OCI-LY7 (cell line): ENCODE results near the gene HCFC1. TPM values are rescaled to one million over a fixed set of nuclear protein-coding genes. Genes with fewer than 3 reads are reported as not detected.

Source experiments
- BruUV-seq: library from RNA; stranded (reverse); fragments of 400-500 nt; replicated peaks from 2 replicates; lab custom pipeline; 2021; lab: Mats Ljungman, UMichigan
- CTCF ChIA-PET: fragments of 300-600 bp; sonication (Branson Sonifier 250); formaldehyde crosslinking; loops from one replicate; lab custom pipeline; 2022; ENCODE audit warnings: antibody characterized with exemption; ENCODE audit not compliant: unreplicated experiment; lab: Charles Lee
- POLR2A ChIA-PET: fragments of 300-600 bp; sonication (Branson Sonifier 250); formaldehyde crosslinking; loops from one replicate; lab custom pipeline; 2022; ENCODE audit warnings: antibody characterized with exemption; lab: Charles Lee
- DNase-seq: peaks from one replicate; pipeline ENCODE4 v3.0.0-alpha.2; 2015; ENCODE audit warnings: low spot score
- H2AFZ ChIP-seq: fragments of 200-600 bp; sonication (generic), shearing (Covaris generic); 2 replicates; pipeline ENCODE4 v1.6.1; 2014; ENCODE audit warnings: mild to moderate bottlenecking, antibody characterized with exemption, low read length, moderate library complexity
- H3K27ac ChIP-seq: fragments of 200-600 bp; sonication (generic); 2 replicates; pipeline ENCODE4 v1.5.1; 2014; ENCODE audit warnings: mixed run types, low read depth, mild to moderate bottlenecking, moderate library complexity, low read length, inconsistent platforms; ENCODE audit not compliant: poor library complexity, severe bottlenecking
- H3K36me3 ChIP-seq: fragments of 200-600 bp; sonication (generic); 2 replicates; pipeline ENCODE4 v1.6.1; 2014; ENCODE audit warnings: mild to moderate bottlenecking, antibody characterized with exemption, low read length, moderate library complexity, mixed read lengths; ENCODE audit not compliant: insufficient read depth
- H3K4me1 ChIP-seq: fragments of 200-600 bp; sonication (generic); 2 replicates; pipeline ENCODE4 v1.5.1; 2014; ENCODE audit warnings: mild to moderate bottlenecking, low read length; ENCODE audit not compliant: insufficient read depth, poor library complexity, severe bottlenecking
- H3K4me2 ChIP-seq: fragments of 200-600 bp; sonication (generic); 2 replicates; pipeline ENCODE4 v1.6.1; 2014; ENCODE audit warnings: mild to moderate bottlenecking, low read length
- H3K4me3 ChIP-seq: fragments of 200-600 bp; sonication (generic); 2 replicates; pipeline ENCODE4 v1.5.1; 2014; ENCODE audit warnings: mild to moderate bottlenecking, low read depth, low read length; ENCODE audit not compliant: poor library complexity, severe bottlenecking
- H3K79me2 ChIP-seq: fragments of 200-600 bp; sonication (generic); 2 replicates; pipeline ENCODE4 v1.6.1; 2016; ENCODE audit warnings: low read depth, mild to moderate bottlenecking, low read length, moderate library complexity, mixed read lengths; ENCODE audit not compliant: insufficient read depth
- H3K9me2 ChIP-seq: fragments of 200-600 bp; sonication (generic); 2 replicates; pipeline ENCODE4 v1.6.1; 2016; ENCODE audit warnings: mild to moderate bottlenecking, low read length, mixed read lengths; ENCODE audit not compliant: insufficient read depth
- H3K9me3 ChIP-seq: fragments of 200-600 bp; sonication (generic); 2 replicates; pipeline ENCODE4 v1.6.1; 2014; ENCODE audit warnings: mild to moderate bottlenecking, mixed run types, low read length, mixed read lengths
- H4K20me1 ChIP-seq: fragments of 200-600 bp; sonication (generic); 2 replicates; pipeline ENCODE4 v1.6.1; 2014; ENCODE audit warnings: mild to moderate bottlenecking, antibody characterized with exemption, low read length, moderate library complexity, mixed read lengths; ENCODE audit not compliant: insufficient read depth
- CTCF ChIP-seq: fragments of 200-600 bp; sonication (generic); conservative IDR thresholded peaks from 2 replicates; pipeline ENCODE4 v1.5.1; 2014; ENCODE audit warnings: mild to moderate bottlenecking, antibody characterized with exemption, low read length, moderate library complexity, mixed read lengths
- EZH2phosphoT487 ChIP-seq: fragments of 200-600 bp; sonication (generic); IDR thresholded peaks from 2 replicates; pipeline ENCODE4 v1.6.1; 2018; ENCODE audit warnings: low read depth, borderline replicate concordance, mild to moderate bottlenecking, mixed run types, antibody characterized with exemption, low read length, moderate library complexity, mixed read lengths
- intact Hi-C: fragments of 100-400 bp; cut with micrococcal nuclease; formaldehyde crosslinking; loops from one replicate; pipeline ENCODE4 v1.10.0; 2022; ENCODE audit not compliant: unreplicated experiment
- total RNA-seq, 2 experiments: library from RNA; depleted of rRNA in 1 of 2; stranded (reverse); fragments of >200 nt in 1 of 2; shearing (Covaris generic) in 1 of 2; gene quantifications; 2 replicates each; pipeline ENCODE4 v1.2.3, GENCODE V29; 2014 to 2022

The HCFC1 gene
- total RNA-seq, 2 experiments from 2014 or later, result 64.2 to 134 TPM

DNA sequence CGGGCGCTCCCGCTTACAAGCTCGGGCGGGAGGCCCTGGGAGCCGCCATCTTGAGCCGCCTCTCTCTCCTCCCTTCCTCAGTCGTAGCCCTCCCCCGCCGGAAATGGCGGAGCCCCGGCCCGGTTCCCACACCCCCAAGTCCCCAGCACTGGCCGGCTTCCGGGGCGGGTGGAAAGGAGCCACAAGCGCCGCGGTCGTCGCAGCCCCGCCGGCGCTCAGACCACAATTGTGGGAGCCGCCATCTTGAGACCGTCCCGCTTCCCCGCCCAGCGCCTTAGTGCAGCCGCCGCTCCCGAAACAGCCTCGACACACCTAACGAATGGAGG lies 531 bp downstream of the HCFC1 start:
- Histone ChIP-seq H3K4me1 (peaks cover 44% of the 10 kb centered on the region), H3K4me2 (peak overlapping the region; percentile 100), H3K9me3 (no peaks in the 10 kb centered on the region), H3K27ac (peak overlapping the region; percentile 89), H3K79me2 (peaks cover 53% of the 10 kb centered on the region), H3K9me2 (no peaks in the 10 kb centered on the region), H3K4me3 (peak overlapping the region; percentile 78), H4K20me1 (peaks cover 14% of the 10 kb centered on the region; the same call in 1 of the 2 replicates), H2AFZ (no peak overlapping the region), H3K36me3 (peaks cover 38% of the 10 kb centered on the region)
- ChIA-PET CTCF (no interaction called here), POLR2A (interaction anchor here (1.1 to 5.4 kb wide), 3 partner anchors 38 to 46 kb away, joined by 3 to 33 read pairs (median 6); partner anchors contain the start of gene ARHGAP4)
- intact Hi-C loops, result loop anchor here (1.0 to 5.0 kb wide), 3 partner anchors 42 to 791 kb away; partner anchors contain the start of genes DKC1 and IRAK1
- BruUV-seq, result TSS peak; percentile 74
- TF ChIP-seq CTCF, result no peak
- TF ChIP-seq EZH2phosphoT487, result no peak
- peak; percentile 81 for DNase-seq

DNA sequence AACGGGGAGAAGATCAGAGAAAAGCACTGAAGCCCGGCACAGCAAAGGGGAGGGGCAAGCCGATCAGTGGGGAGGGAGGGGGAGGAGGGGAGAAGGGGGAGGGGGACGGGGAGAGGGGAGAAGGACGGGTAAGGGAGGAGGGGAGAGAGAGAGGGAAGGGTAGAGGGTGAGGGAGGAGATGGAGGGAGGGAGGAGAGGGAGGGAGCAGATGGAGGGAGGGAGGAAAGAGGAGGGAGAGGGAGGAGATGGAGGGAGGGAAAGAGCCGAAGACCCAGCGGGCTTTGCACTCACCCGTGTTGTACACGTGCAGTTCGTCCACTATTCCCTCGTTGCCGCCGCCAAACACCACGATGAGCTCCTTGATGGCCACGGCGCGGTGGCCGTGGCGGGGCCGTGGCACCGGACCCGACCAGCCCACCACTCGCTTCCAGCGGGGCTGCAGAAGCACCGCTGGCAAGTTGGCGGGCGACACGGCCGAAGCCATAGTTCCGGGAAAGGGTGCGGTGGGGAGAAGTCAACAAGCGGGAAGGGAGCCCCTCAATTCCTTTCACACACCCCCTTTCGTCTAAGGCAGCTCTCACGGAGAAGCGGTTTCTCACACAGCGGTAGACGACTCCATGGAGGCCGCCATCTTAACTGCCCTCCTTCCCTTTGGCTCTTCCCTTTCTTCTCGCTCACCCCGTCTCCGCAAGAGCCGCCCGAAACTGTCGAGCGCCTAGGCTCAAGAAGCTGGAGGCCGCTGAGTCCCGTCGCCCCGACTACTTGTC lies 1.1 kb downstream of the HCFC1 start:
- DNase-seq, result peak; percentile 45
- H2AFZ ChIP-seq, result no peak overlapping the region
- CTCF ChIA-PET, result no interaction called here
- no peaks in the 10 kb centered on the region for H3K9me3 ChIP-seq
- peak overlapping the region; percentile 78 for H3K4me3 ChIP-seq
- H3K36me3 ChIP-seq, result peaks cover 43% of the 10 kb centered on the region
- H3K4me1 ChIP-seq, result peaks cover 49% of the 10 kb centered on the region
- BruUV-seq, result no TSS peak
- no peaks in the 10 kb centered on the region for H3K9me2 ChIP-seq
- intact Hi-C loops, result loop anchor here (1.0 to 5.0 kb wide), 3 partner anchors 42 to 792 kb away; partner anchors contain the start of genes DKC1 and IRAK1
- H4K20me1 ChIP-seq, result peaks cover 14% of the 10 kb centered on the region; the same call in 1 of the 2 replicates
- peaks cover 59% of the 10 kb centered on the region for H3K79me2 ChIP-seq
- peak overlapping the region; percentile 89 for H3K27ac ChIP-seq
- TF ChIP-seq CTCF (no peak), EZH2phosphoT487 (no peak)
- H3K4me2 ChIP-seq, result peak overlapping the region; percentile 100
- POLR2A ChIA-PET, result interaction anchor here (1.1 to 5.4 kb wide), 3 partner anchors 37 to 46 kb away, joined by 3 to 33 read pairs (median 6); partner anchors contain the start of gene ARHGAP4
